A673 (cell line): ENCODE data around the gene C1R. TPM values are rescaled to one million over a fixed set of nuclear protein-coding genes. Genes with fewer than 3 reads are reported as not detected.

Experiments used
- BruUV-seq: library from RNA; stranded (reverse); fragments of 400-500 nt; replicated peaks from 2 replicates; lab custom pipeline; 2021; lab: Mats Ljungman, UMichigan
- CTCF ChIA-PET: fragments of 300-600 bp; sonication (Branson Sonifier 250); formaldehyde crosslinking; loops from one replicate; lab custom pipeline; 2022; ENCODE audit warnings: antibody characterized with exemption; lab: Charles Lee
- POLR2A ChIA-PET: fragments of 300-600 bp; sonication (Branson Sonifier 250); formaldehyde crosslinking; loops from one replicate; lab custom pipeline; 2022; ENCODE audit warnings: antibody characterized with exemption; ENCODE audit not compliant: low non-redundant PET; lab: Charles Lee
- DNase-seq: peaks from one replicate; pipeline ENCODE4 v3.0.0-alpha.2; 2015; ENCODE audit warnings: low spot score
- H3K27ac ChIP-seq: fragments of 200-600 bp; sonication (generic); 2 replicates; pipeline ENCODE4 v1.5.1; 2016; ENCODE audit warnings: mixed run types, low read depth, mild to moderate bottlenecking, mixed read lengths, antibody characterized with exemption, low read length; ENCODE audit not compliant: poor library complexity, severe bottlenecking
- H3K27me3 ChIP-seq: fragments of 200-600 bp; sonication (generic); replicated peaks from 2 replicates; pipeline ENCODE4 v1.6.1; 2017; ENCODE audit warnings: mixed run types, low read depth, mild to moderate bottlenecking, mixed read lengths, antibody characterized with exemption, low read length; ENCODE audit not compliant: insufficient read depth, poor library complexity
- H3K36me3 ChIP-seq: fragments of 200-600 bp; sonication (generic); 2 replicates; pipeline ENCODE4 v1.6.1; 2016; ENCODE audit warnings: mixed run types, mild to moderate bottlenecking, mixed read lengths, antibody characterized with exemption, low read length; ENCODE audit not compliant: insufficient read depth, poor library complexity, severe bottlenecking
- H3K4me1 ChIP-seq: fragments of 200-600 bp; sonication (generic); 2 replicates; pipeline ENCODE4 v1.6.1; 2017; ENCODE audit warnings: mixed run types, mild to moderate bottlenecking, mixed read lengths, antibody characterized with exemption, low read length; ENCODE audit not compliant: insufficient read depth, poor library complexity, severe bottlenecking
- H3K4me3 ChIP-seq: fragments of 200-600 bp; sonication (generic); 2 replicates; pipeline ENCODE4 v1.5.1; 2016; ENCODE audit warnings: low read depth, mixed run types, mild to moderate bottlenecking, mixed read lengths, low read length; ENCODE audit not compliant: poor library complexity, severe bottlenecking
- H3K9me3 ChIP-seq: fragments of 200-600 bp; sonication (generic); 2 replicates; pipeline ENCODE4 v1.6.1; 2016; ENCODE audit warnings: mixed run types, low read depth, mild to moderate bottlenecking, mixed read lengths, antibody characterized with exemption, low read length; ENCODE audit not compliant: poor library complexity, severe bottlenecking
- EZH2 ChIP-seq: fragments of 200-600 bp; sonication (generic); IDR thresholded peaks from 2 replicates; pipeline ENCODE4 v1.6.1; 2017; ENCODE audit warnings: borderline replicate concordance, low read depth, mild to moderate bottlenecking, mixed read lengths, antibody characterized with exemption, low read length; ENCODE audit not compliant: poor library complexity, severe bottlenecking
- intact Hi-C: fragments of 100-400 bp; cut with micrococcal nuclease; formaldehyde crosslinking; loops from one replicate; pipeline ENCODE4 v1.10.0; 2022; ENCODE audit not compliant: unreplicated experiment
- total RNA-seq: library from RNA; stranded (reverse); gene quantifications from 2 replicates; pipeline ENCODE4 v1.2.3, GENCODE V29; 2021
- TF ChIP-seq, protein P1 (sequence below): fragments of 300-800, 200-600 bp; sonication (generic); conservative IDR thresholded peaks from 2 replicates; pipeline ENCODE4 v1.5.1; 2017; ENCODE audit warnings: low read depth, mild to moderate bottlenecking, antibody characterized with exemption, low read length, moderate library complexity, mixed read lengths

C1R gene
- total RNA-seq, 1 experiment from 2014 or later = 10.9 TPM

DNA sequence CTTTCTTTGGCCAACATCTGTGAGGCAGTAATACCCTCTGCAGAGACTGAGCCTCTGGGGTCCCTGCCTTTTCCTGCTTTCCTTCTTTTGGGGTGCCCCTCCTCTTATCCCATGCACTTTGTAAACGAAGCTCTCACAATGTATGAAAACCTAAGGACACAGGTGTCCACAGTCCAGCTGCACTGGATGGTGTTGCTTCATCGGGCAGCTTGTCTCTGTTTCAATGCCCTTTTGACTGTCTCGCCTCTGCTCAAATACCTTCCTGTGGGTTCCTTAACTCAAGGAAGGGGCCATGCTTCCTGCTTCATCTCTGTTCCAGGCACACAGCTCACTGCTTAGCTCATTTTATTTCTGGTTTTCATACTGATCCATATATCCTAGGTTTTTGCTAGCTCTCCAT is 10.3 kb upstream of the C1R start:
- no peaks in the 10 kb centered on the region for H3K27me3 ChIP-seq
- no peaks in the 10 kb centered on the region for H3K36me3 ChIP-seq
- H3K4me3 ChIP-seq = no peak overlapping the region
- ChIA-PET POLR2A (no interaction called here), CTCF (no interaction called here)
- intact Hi-C loops = no loop called here
- H3K27ac ChIP-seq = no peak overlapping the region
- peaks cover 9% of the 10 kb centered on the region for H3K9me3 ChIP-seq
- BruUV-seq = no TSS peak
- no peak for DNase-seq
- no peak for TF ChIP-seq EZH2
- TF ChIP-seq, protein P1, sequence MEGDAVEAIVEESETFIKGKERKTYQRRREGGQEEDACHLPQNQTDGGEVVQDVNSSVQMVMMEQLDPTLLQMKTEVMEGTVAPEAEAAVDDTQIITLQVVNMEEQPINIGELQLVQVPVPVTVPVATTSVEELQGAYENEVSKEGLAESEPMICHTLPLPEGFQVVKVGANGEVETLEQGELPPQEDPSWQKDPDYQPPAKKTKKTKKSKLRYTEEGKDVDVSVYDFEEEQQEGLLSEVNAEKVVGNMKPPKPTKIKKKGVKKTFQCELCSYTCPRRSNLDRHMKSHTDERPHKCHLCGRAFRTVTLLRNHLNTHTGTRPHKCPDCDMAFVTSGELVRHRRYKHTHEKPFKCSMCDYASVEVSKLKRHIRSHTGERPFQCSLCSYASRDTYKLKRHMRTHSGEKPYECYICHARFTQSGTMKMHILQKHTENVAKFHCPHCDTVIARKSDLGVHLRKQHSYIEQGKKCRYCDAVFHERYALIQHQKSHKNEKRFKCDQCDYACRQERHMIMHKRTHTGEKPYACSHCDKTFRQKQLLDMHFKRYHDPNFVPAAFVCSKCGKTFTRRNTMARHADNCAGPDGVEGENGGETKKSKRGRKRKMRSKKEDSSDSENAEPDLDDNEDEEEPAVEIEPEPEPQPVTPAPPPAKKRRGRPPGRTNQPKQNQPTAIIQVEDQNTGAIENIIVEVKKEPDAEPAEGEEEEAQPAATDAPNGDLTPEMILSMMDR = no peak
- H3K4me1 ChIP-seq = no peaks in the 10 kb centered on the region

DNA sequence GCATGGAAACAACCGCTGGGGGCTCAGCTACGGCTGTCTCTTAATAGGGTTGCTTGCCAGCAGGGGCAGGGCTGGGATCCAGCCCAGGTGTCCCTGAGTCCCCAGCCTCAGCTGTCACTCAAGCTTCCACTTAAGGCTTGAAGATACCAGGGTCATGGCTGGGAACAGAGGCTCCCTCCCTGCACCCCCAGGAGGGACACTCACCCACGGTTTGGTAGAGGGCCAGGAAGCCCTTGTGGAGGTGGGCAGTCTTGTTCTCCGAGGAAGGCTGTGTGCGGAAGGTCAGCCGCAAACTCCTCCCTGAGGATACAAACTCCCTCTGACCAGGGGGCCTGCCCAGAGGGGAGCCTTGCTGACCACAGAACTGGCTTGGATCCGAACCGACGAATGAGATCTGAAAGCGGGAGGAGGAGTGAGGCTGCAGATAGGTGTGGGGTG is 9.5 kb upstream of the C1R start:
- Histone ChIP-seq H3K36me3 (no peaks in the 10 kb centered on the region), H3K9me3 (peaks cover 9% of the 10 kb centered on the region), H3K27me3 (no peaks in the 10 kb centered on the region), H3K4me1 (no peaks in the 10 kb centered on the region), H3K4me3 (no peak overlapping the region), H3K27ac (no peak overlapping the region)
- no TSS peak for BruUV-seq
- ChIA-PET CTCF (no interaction called here), POLR2A (no interaction called here)
- TF ChIP-seq EZH2 = no peak
- TF ChIP-seq, protein P1 = no peak
- intact Hi-C loops = no loop called here
- no peak for DNase-seq

DNA sequence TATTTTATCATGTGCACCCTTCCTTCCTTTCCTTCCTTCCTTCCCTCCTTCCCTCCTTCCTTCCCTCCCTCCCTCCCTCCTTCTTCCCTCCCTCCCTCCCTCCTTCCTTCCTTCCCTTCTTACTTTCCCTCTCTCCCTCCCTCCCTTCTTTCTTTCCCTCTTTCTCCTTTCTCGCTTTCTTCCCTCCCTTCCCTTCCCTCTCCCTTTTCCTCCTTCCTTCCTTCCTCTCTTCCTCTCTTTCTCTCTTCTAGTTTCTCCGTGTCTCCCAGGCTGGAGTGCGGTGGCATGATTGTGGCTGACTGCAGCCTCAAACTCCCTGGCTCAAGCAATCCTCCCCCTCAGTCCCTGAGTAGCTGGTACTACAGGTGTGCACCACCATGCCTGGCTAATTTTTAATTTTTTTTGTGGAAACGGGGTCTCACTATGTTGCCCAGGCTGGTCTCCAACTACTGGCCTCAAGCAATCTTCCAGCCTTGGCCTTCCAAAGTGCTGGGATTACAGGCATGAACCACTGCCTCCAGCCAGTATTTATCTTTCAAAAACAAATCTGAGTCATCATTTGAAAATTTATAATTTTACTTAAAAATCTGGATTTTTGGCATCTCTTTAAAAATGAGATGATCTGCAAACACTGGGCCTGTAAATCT is 8.9 kb upstream of the C1R start:
- ChIA-PET CTCF (no interaction called here), POLR2A (no interaction called here)
- H3K27ac ChIP-seq = no peak overlapping the region
- H3K4me3 ChIP-seq = no peak overlapping the region
- H3K27me3 ChIP-seq = no peaks in the 10 kb centered on the region
- peaks cover 7% of the 10 kb centered on the region for H3K9me3 ChIP-seq
- no peaks in the 10 kb centered on the region for H3K4me1 ChIP-seq
- TF ChIP-seq, protein P1 = no peak
- no peak for TF ChIP-seq EZH2
- intact Hi-C loops = no loop called here
- DNase-seq = no peak
- BruUV-seq = no TSS peak
- H3K36me3 ChIP-seq = no peaks in the 10 kb centered on the region
